HEK293T (cell line): ENCODE measurements around the gene SLC22A13.
"Not testable (repeated sequence)": the region's sequence is repeated elsewhere in the genome, so short reads cannot be mapped to it uniquely, and the experiment has no call there.

Experiments
- CTCF ChIA-PET: fragments of 350-600 bp; formaldehyde crosslinking; extraction: SDS; loops from one replicate; lab custom pipeline; 2021; ENCODE audit warnings: antibody characterized with exemption, inconsistent platforms; lab: Yijun Ruan, JAX
- POLR2A ChIA-PET: fragments of 350-600 bp; formaldehyde crosslinking; extraction: SDS; loops from one replicate; lab custom pipeline; 2020; ENCODE audit warnings: antibody characterized with exemption, inconsistent platforms; lab: Yijun Ruan, JAX
- DNase-seq: peaks from one replicate; pipeline ENCODE4 v3.0.0; 2012; ENCODE audit warnings: mixed read lengths; ENCODE audit errors: extremely low spot score
- ARNT ChIP-seq: fragments of 450-650 bp; IDR thresholded peaks from 2 replicates; pipeline ENCODE4 v1.6.1; 2017; ENCODE audit warnings: mild to moderate bottlenecking
- BHLHE40 ChIP-seq: fragments of 450-650 bp; IDR thresholded peaks from 2 replicates; pipeline ENCODE4 v1.6.1; 2016; ENCODE audit warnings: mild to moderate bottlenecking, moderate library complexity, borderline replicate concordance
- CTBP1 ChIP-seq: fragments of 450-650 bp; IDR thresholded peaks from 2 replicates; pipeline ENCODE4 v1.6.1; 2016; ENCODE audit warnings: borderline replicate concordance
- ELF4 ChIP-seq: fragments of 450-650 bp; IDR thresholded peaks from 2 replicates; pipeline ENCODE4 v1.6.1; 2017; ENCODE audit warnings: antibody characterized with exemption
- FOXA1 ChIP-seq: fragments of 450-650 bp; IDR thresholded peaks from 2 replicates; pipeline ENCODE4 v1.6.1; 2016; ENCODE audit warnings: mild to moderate bottlenecking
- FOXK2 ChIP-seq: fragments of 450-650 bp; IDR thresholded peaks from 2 replicates; pipeline ENCODE4 v1.6.1; 2016; ENCODE audit warnings: mild to moderate bottlenecking
- FOXM1 ChIP-seq: fragments of 450-650 bp; IDR thresholded peaks from 2 replicates; pipeline ENCODE4 v1.6.1; 2017; ENCODE audit warnings: mild to moderate bottlenecking, borderline replicate concordance
- HDGF ChIP-seq: fragments of 450-650 bp; IDR thresholded peaks from 2 replicates; pipeline ENCODE4 v1.6.1; 2017; ENCODE audit warnings: antibody characterized with exemption, borderline replicate concordance
- L3MBTL2 ChIP-seq: fragments of 450-650 bp; conservative IDR thresholded peaks from 2 replicates; pipeline ENCODE4 v1.6.1; 2016; ENCODE audit warnings: mild to moderate bottlenecking
- LEF1 ChIP-seq: fragments of 450-650 bp; IDR thresholded peaks from 2 replicates; pipeline ENCODE4 v1.6.1; 2017; ENCODE audit warnings: mild to moderate bottlenecking, borderline replicate concordance
- NFRKB ChIP-seq: fragments of 450-650 bp; IDR thresholded peaks from 2 replicates; pipeline ENCODE4 v1.6.1; 2016; ENCODE audit warnings: mild to moderate bottlenecking, moderate library complexity
- SP1 ChIP-seq: fragments of 450-650 bp; IDR thresholded peaks from 2 replicates; pipeline ENCODE4 v1.6.1; 2017
- SUZ12 ChIP-seq: fragments of 450-650 bp; IDR thresholded peaks from 2 replicates; pipeline ENCODE4 v1.6.1; 2016; ENCODE audit warnings: mild to moderate bottlenecking
- TARDBP ChIP-seq: fragments of 450-650 bp; IDR thresholded peaks from 2 replicates; pipeline ENCODE4 v1.6.1; 2016
- ZNF384 ChIP-seq: fragments of 450-650 bp; IDR thresholded peaks from 2 replicates; pipeline ENCODE4 v1.6.1; 2016
- TF ChIP-seq, protein P1 (sequence below): fragments of 450-650 bp; IDR thresholded peaks from 2 replicates; pipeline ENCODE4 v1.6.1; 2016

Gene SLC22A13

DNA sequence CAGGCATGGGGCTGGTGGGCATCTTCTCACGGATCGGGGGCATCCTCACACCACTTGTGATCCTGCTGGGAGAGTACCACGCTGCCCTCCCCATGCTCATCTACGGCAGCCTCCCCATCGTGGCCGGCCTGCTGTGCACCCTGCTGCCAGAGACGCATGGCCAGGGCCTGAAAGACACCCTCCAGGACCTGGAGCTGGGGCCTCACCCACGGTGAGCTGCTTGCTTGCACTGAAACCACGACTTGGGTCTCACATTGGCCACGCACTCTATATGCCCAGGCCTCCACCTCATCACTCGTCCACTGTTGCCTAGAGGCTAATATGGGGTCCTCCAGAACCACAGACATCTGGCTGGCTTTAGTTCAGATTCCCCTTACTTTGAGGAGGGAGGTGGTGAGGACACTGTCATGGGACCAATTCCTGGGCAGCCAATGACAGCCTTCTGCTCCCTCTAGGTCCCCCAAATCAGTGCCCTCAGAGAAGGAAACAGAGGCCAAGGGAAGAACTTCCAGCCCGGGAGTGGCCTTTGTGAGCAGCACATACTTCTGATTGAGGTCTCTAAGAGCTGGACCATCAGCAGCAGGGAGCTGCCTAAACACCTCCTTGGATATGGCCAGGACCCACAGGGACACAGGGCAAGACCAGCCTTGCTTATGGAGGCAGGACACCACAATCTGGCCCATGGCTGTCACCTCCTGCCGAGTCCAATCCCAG, 11.5 kb downstream of the SLC22A13 start:
- DNase-seq: no peak
- ChIA-PET CTCF (no interaction called here), POLR2A (no interaction called here)
- TF ChIP-seq LEF1 (no peak), FOXA1 (no peak), ARNT (no peak), FOXM1 (no peak)
- TF ChIP-seq, protein P1, sequence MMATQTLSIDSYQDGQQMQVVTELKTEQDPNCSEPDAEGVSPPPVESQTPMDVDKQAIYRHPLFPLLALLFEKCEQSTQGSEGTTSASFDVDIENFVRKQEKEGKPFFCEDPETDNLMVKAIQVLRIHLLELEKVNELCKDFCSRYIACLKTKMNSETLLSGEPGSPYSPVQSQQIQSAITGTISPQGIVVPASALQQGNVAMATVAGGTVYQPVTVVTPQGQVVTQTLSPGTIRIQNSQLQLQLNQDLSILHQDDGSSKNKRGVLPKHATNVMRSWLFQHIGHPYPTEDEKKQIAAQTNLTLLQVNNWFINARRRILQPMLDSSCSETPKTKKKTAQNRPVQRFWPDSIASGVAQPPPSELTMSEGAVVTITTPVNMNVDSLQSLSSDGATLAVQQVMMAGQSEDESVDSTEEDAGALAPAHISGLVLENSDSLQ: no peak

GRCh38 chr3:38278841-38279240, 13.2 kb downstream of the SLC22A13 start:
- ChIA-PET POLR2A (no interaction called here), CTCF (no interaction called here)
- no peak for TF ChIP-seq BHLHE40
- TF ChIP-seq NFRKB: no peak
- TF ChIP-seq, protein P1: no peak
- no peak for TF ChIP-seq SUZ12
- TF ChIP-seq FOXA1: no peak
- TF ChIP-seq ARNT: no peak
- no peak for TF ChIP-seq L3MBTL2
- no peak for TF ChIP-seq FOXM1
- no peak for TF ChIP-seq FOXK2
- no peak for TF ChIP-seq LEF1
- TF ChIP-seq TARDBP: no peak
- DNase-seq: no peak

- ChIA-PET CTCF (interaction anchor here (1.1 kb wide), 1 partner anchor 151 kb away, joined by 3 read pairs; no protein-coding TSS in a partner anchor), POLR2A (no interaction called here)
- DNase-seq: peak; percentile 31
- TF ChIP-seq CTBP1: no peak
- no peak for TF ChIP-seq ARNT
- no peak for TF ChIP-seq L3MBTL2
- no peak for TF ChIP-seq NFRKB
- TF ChIP-seq FOXA1: no peak
- no peak for TF ChIP-seq FOXK2
- TF ChIP-seq ZNF384: no peak
Observed at GRCh38 chr3:38281895-38282686, 16.5 kb downstream of the SLC22A13 start, which contains the start of gene SLC22A14. Gene SLC22A14 (plus strand): TSS chr3:38282294. CDS start chr3:38306027, 23,733 bp downstream.

GRCh38 chr3:38283810-38284755, 18.5 kb downstream of the SLC22A13 start:
- no peak for DNase-seq
- CTCF ChIA-PET: no interaction called here
- TF ChIP-seq L3MBTL2: no peak
- TF ChIP-seq LEF1: no peak
- TF ChIP-seq FOXK2: no peak
- no peak for TF ChIP-seq SP1
- no peak for TF ChIP-seq TARDBP
- no peak for TF ChIP-seq CTBP1
- no peak for TF ChIP-seq SUZ12
- TF ChIP-seq, protein P1: no peak
- no peak for TF ChIP-seq ARNT
- no peak for TF ChIP-seq FOXA1
- TF ChIP-seq BHLHE40: no peak
- TF ChIP-seq FOXM1: no peak
- POLR2A ChIA-PET: no interaction called here

DNA sequence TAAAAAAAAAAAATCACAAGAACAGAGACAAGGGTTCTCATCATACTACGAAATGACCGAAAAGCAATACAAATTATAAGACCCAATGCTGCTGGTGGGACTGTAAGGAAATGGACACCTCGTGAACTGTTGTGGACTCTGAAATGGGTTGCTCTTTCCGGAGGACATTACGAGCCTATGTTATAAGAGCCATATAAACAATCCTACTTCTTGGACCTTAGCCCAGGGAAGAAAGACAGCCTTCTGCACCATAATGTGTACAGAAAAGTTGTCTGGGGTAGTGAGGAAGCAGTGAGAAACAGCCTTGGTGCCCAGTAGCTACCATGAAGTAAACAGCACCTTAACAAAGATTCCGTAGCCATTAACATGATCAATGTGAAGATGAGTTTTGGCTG, 19.1 kb downstream of the SLC22A13 start:
- ChIA-PET CTCF (no interaction called here), POLR2A (no interaction called here)
- no peak for DNase-seq
- TF ChIP-seq L3MBTL2 (no peak), ZNF384 (no peak), HDGF (no peak), SP1 (no peak), BHLHE40 (no peak), ELF4 (no peak), SUZ12 (no peak), FOXM1 (no peak), ARNT (no peak), LEF1 (no peak), CTBP1 (no peak), FOXK2 (no peak), NFRKB (no peak), TARDBP (no peak), FOXA1 (no peak)
- TF ChIP-seq, protein P1: no peak

DNA sequence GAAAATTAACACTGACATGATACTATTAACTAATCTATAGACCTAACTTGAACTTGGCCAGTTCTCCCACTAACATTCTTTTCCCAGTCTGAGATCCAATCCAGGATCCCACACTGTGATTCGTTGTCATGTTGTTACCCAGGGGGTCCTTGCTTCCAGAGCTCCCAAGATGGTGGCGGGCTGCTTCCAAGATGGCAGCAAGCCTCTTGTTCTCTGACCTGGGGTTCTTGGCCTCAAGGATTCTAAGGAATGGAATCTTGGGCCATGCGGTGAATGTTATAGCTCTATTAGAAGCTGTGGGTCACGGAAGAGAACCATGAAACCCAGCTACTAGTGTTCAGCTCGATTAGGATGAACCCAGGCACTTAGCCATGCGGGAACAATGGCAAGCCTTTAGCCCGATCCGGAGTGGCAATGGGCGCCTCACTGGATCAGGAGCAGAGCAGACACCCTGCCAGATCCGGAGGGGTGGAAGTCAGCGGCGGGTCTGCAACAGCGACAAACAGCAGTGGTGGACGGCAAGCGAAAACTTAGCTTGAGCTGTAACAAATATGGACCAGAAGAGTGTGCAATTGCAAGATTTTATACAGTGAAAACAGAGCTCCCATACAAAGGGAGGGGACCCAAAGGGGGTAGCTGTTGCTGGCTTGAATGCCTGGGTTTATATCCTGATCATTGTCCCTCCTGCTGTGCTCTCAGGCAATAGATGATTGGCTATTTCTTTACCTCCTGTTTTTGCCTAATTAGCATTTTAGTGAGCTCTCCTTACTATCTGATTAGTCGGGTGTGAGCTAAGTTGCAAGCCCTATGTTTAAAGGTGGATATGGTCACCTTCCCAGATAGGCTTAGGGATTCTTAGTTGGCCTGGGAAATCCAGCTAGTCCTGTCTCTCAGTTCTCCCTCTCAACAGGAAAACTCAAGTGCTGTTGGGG, 23.9 kb downstream of the SLC22A13 start:
- DNase-seq, POLR2A ChIA-PET, CTCF ChIA-PET: not testable (repeated sequence)

DNA sequence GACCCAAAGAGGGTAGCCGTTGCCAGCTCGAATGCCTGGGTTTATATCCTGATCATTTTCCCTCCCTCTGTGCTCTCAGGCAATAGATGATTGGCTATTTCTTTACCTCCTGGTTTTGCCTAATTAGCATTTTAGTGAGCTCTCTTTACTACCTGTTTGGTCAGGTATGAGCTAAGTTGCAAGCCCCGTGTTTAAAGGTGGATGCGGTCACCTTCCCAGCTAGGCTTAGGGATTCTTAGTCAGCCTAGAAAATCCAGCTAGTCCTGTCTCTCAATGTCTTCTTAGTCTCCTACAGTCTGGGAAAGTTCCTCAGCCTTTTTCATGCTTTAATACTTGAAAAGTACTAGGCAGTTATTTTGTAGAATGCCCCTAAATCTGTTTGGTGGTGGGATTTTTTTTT, 31.4 kb downstream of the SLC22A13 start:
- DNase-seq, POLR2A ChIA-PET: not testable (repeated sequence)
- CTCF ChIA-PET: interaction anchor here (1.1 kb wide), 1 partner anchor 294 kb away, joined by 3 read pairs; no protein-coding TSS in a partner anchor
